GM19468 (cell line): ENCODE data around the gene CDK1.

ENCODE experiments used
- ATAC-seq: cut with Tn5 transposase; IDR thresholded peaks from one replicate; pipeline ENCODE4 v1.9.1; 2021; ENCODE audit warnings: mild to moderate bottlenecking, moderate library complexity, moderate number of reproducible peaks; ENCODE audit not compliant: unreplicated experiment; ENCODE audit errors: extremely low read depth

CDK1 gene

DNA sequence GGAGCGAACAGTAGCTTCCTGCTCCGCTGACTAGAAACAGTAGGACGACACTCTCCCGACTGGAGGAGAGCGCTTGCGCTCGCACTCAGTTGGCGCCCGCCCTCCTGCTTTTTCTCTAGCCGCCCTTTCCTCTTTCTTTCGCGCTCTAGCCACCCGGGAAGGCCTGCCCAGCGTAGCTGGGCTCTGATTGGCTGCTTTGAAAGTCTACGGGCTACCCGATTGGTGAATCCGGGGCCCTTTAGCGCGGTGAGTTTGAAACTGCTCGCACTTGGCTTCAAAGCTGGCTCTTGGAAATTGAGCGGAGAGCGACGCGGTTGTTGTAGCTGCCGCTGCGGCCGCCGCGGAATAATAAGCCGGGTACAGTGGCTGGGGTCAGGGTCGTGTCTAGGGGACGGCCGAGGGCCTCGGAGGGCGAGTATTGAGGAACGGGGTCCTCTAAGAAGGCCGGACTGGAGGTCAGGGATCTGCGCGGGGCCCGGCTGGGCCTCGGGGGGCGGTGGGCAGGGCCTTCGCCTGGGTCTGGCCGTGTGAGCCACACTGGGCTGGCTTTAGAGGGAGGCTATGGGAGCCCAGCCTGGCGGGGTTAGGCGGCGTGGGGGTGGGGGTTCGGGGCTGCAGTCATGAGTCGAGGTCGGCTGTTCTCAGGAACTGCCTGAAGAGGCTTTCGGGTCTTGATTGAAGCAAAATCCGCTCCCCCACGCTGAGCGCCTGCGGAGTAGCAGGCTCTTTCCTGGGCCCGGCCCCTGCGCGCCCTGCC lies at the start of gene CDK1:
Gene CDK1 (plus strand): TSS at position 265 of the 757 bp plus-strand sequence. CDS start 1,688 bp downstream, outside the sequence.
- ATAC-seq = peak; percentile 98

DNA sequence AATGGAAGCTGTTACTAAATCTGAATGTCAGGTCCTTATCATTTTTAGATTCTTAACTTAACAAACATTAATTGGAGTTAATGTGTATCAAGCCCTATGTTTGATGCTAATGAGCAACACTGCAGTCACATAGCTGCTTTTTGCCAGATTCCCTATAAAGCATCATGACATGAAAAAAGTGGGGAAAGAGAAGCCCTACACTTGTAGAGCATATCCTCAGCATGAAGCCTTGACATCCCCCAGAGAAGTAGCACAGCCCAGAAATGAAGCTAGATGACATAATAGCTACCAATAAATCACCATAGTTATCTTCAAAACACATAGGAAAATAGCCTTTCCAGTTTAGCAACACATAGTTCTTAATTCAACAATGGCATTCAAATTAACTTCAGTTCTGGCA lies 49.2 kb upstream of the CDK1 start:
- ATAC-seq = no peak

DNA sequence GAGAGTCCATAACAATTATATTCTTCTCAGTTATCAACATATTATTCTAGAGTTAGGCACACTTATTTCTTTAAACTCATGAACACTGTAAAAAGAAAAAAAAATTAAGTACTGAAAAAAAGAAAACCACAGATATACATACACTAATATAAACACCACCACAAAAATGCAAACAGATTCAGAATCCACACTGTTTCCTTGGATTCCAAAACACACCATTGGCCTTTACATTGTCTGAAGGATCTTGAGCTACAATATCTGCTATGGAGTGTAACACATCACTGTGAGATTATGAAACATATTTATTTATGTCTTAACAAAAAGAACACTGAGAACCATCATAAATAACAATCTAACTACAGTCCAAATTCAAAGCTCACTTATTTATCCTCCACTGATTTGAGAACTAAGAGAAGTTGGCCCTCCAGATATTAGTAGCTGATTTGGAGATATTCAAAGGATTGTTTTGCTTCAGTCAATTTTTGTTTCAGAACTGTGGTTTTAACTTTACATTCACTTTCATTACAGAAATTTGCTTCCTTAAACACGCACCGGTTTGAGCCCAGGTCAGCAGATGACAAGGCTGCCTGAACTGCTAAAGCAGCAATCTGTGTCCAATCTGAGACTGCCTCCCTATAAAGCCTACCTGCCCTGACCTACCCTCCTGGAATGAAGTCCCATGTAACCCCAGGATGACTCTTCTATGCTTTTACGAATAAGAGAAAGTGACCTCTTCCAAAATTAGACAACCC lies 47.0 kb upstream of the CDK1 start:
- peak; percentile 66 for ATAC-seq

DNA sequence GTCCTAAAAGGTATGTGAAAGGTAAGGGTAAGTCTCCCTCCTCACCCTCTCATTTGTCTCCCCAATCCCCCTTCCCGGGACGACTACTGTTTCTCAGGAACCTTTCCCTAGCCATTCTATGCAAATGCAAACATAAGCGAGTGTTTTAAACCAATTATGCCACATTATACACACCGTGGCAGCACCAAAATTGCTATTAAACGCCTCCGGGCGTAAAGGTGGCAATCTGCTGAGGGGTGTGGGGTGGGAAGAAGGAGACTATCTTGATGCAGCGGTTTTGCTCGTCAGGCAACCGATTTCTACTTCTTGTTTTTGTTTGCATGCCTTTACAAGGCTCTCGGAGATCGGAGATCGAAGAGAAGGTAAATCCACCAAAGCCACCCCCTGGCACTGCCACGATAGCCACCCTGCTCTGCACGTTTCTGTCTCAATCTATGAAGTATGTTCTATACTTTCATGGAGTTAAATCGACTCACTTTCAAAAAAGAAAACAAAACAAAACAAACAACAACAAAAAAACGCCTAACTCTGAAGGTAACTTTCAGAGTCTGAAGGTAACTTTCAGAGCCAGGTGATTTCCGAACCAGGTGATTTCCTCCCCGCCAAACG lies 46.0 kb upstream of the CDK1 start:
- no peak for ATAC-seq

DNA sequence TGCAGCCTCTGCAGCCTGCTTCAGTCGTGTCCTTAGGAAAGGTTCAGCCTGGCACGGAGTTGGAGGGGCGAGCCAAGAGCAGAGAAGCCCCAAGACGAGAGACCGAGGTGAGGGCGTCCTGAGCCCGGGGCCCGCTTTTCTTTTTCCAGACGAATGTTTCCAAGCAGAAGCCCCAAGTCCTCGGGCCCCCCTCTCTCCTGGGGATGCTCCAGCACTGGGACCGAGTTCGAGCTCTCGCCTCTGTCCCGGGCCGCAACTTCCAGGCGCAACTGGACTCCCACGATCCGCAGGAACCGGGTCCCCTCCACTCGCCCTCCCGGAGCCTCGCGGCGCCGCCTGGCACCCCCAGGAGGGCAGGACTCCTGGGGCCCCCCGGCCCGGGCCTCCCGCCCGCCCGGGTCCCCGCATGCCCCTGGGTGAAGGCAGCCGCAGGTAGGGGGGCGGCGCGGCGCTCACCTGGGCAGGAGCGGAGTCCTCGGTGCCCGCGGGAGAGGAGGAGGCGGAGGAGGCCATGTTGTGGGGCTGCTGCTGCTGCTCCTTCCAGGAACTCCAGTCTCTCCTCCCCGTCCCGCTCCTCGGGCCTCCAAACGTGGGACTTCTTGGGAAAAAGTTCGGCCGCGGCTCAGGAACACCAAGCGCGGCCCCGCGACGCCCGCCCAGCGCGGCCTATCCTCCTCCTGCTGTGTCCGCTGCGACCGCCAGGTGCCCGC lies 45.3 kb upstream of the CDK1 start:
- peak; percentile 29 for ATAC-seq

DNA sequence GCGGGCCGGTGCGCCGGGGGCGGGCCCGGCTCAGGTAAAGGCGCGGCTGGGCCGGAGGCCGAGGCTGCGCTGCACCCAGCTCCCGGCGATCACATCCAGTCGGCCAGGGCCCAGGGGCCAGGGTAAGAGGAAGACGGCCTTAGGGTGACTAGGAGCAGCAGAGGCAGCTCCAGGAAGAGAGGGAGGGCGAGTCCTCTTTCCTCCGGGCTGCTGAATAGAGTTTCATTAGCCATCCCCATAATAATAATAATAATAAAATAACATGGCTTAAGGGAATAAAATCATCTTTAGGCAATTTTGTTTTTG lies 44.8 kb upstream of the CDK1 start:
- no peak for ATAC-seq

DNA sequence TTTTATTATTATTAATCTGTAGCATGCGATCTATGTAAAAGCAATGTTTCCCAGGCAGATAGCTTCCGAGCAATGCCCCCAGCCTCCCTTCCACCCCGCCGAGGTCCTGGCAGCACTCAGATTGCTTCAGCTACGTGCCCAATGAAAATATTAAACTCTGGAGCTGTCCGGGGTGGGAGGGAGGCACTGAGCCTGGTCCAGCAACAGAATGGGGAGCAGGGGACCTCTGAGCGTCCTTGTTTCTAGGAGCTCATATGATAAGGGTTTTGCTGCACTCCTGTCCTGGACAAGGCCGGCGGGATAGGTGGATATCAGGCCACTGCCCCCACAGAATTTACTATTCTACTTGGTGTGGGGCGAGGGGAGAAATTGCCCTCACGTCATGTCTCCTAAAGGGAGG lies 44.5 kb upstream of the CDK1 start:
- ATAC-seq = no peak

DNA sequence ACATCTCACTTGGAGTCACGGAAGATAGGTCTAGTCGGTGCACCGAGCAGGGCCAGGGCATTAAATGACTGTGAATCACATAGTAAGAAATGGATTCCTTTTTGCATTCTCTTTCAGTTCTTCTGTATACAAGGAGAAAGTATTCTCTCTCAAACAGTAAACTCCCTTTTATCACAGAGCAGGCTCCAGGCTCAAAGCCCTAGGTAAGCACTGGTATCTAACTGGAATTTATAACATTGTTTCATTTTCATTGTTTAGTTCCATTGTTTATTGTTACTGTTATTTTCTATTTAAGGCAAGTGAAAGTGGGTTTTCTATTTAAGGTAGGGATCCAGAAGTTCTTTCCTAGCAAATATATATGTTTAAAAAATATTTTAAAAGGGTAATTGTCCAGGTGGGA lies 44.1 kb upstream of the CDK1 start:
- ATAC-seq = no peak

DNA sequence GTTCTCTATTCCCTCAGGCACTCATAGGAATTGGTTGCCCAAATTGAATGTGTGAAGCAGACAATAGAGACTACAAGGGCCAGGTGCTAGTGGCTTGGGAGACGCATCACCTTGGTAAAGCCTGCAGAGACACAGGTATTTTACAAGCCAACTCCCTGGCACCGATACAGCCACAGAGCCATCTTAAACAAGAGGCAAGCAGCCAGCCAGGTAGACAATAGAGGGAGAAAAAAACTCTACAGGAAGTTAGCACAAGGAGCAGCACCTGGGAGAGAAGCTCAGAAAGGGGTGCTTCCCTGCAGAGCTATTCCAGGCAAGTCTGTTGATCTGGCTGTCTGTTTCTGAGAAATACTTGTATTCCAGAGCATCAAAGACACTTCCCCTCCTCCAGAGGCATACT lies 43.0 kb upstream of the CDK1 start:
- no peak for ATAC-seq

DNA sequence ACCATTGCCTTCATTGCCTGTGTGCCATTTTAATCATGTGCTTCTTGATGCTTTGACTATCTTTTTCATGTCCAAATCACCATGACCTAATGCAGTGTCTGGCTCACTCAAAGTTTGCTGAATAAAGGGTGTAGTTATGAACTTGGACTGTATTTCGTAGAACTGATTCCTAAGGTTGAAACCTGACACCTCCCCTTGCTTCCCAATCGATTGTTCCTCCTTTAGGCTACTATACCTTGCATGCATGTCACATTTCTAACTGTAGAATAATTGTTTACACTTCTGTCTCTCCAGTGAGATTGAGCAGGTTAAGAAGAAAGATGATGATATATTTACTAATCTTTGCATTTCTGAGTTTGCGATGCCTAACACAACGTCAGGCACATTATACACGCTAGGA lies 41.0 kb upstream of the CDK1 start:
- ATAC-seq = no peak

DNA sequence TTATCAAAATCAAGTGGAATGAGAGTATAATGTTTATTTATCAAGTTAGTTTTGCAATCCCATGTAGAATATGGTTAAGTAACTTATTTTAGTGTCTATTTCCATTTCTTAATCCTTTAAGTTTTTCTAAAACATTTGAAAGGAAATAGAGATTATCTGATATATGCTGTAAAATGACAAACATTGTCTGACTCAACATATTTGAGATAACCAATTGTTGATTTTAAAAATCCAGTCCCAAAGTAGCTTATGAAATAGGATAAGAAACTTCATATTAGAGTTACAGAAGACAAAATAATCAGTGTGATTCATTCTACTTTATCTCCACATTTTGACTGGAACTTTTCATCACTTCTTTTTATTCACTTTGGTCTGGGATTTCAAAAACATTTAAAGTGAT lies 38.7 kb upstream of the CDK1 start:
- no peak for ATAC-seq

DNA sequence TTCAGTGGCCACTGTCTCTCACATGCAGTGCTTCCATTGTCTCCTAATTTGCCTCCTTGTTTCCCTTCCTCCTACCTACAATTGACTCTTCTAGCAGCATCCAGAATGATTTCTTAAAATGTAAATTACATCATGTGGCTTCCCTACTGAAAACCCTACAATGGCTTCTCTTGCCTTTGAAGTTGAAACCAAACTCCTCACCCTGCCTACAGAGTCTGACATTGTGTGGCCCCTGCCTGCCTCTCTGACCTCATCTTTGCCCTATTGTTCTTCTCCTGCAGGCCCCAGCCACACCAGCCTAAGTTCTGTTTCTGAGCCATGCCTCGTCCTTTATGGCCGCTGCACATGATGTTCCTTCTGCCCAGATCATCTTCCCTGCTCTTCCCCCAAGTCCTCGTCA lies 35.8 kb upstream of the CDK1 start:
- ATAC-seq = no peak

DNA sequence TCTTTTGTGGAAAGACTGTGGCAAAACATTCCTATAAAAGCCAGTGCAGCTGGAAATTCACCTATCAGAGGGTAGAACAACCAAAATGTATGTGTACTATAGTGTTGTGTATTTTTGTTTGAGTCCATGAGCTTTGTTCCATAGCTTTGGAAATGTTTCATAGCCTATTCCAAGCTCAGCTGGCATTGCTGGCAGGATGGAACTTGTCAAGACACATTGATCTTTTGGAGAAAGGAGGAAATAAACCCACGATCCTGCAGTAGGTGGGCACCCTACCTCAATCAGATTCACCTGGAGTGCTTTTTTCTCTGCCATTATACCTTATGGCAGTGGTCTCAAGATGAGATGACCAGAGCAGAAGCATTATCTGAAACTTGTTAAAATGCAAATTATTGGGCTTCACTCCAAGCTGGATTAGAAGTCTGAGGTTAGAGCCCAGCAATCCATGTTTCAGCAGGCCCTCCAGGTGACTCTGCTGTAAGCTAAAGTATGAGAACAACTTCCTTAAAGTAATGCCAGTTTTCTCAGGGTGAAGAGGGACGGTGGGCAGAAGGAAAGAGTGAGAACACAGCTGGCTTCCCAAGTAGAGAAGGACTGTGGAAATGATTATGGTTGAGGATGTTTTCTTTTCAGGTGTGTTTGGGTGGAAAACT lies 30.3 kb upstream of the CDK1 start:
- no peak for ATAC-seq

DNA sequence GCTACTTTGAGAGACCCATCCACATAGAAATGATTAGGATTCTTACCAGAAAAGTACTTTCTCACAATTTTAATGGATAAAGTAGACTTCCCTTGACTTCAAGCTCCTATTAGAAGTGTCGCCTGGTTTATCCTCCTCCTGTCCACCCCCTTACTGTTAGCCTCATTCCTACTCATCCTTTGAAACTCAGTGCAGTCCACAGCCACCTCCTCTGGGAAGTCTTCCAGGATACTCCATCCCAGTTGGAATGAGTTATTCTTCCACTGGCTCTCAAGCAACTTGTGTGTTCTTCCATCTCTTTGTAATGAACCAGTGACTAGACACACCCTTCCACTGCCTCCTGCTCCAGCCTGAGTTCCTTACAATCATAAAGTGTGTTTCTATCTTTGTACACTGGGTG lies 25.1 kb upstream of the CDK1 start:
- no peak for ATAC-seq

DNA sequence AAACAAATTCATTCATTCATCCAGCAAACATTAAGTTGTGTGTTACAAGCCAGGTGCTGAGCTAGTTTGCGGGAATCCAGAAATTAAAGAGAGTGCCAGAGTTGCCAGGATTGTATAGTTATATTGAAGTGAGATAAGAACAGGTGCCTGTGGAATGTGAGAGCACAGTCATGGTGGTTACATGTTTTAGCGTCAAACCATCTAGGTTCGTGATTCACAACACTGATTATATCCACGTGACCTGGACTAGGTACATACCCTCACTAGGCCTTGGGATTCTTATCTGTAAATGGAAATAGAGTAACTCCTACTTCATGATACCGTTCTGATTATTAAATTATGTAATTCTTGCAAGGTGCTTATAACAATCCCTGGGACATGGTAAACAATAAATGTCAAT lies 24.5 kb upstream of the CDK1 start:
- ATAC-seq = no peak

DNA sequence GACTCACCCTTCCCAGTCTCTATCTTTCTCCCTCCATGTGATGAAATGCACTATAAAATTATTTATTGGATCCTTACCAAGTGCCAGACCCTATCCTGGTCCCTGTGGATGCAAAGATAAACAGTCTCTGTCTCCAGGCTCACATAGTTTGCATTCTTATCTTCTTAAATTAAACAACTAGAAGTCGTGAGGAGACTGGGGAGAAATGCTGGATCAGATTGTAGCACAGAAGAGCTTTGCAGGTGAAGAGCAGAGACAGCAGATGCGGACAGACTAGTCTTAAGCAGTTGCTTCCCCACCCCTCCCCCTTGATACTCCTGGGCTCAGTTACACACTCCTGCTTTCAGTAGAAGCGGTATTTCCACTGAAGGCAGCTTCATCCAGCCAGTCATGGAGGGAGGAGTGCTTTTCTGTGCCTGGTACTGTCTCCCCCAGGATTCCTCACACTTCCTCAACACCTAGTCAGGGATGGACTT lies 20.8 kb upstream of the CDK1 start:
- ATAC-seq = no peak

DNA sequence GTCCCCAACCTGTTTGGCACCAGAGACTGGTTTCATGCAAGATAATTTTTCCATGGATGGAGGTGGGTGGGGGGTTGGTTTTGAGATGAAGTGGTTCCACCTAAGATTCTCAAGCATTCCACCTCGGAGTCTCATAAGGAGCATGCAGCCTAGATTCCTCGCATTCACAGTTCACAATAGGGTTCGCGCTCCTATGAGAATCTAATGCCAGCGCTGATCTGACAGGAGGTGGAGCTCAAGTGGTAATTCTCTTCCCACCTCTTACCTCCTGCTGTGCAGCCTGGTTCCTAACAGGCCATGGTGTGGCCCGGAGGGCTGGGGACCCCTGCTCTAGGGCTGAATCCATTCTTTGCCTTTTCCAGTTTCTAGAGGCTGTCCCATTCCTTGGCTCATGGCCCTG lies 19.1 kb upstream of the CDK1 start:
- ATAC-seq = no peak

DNA sequence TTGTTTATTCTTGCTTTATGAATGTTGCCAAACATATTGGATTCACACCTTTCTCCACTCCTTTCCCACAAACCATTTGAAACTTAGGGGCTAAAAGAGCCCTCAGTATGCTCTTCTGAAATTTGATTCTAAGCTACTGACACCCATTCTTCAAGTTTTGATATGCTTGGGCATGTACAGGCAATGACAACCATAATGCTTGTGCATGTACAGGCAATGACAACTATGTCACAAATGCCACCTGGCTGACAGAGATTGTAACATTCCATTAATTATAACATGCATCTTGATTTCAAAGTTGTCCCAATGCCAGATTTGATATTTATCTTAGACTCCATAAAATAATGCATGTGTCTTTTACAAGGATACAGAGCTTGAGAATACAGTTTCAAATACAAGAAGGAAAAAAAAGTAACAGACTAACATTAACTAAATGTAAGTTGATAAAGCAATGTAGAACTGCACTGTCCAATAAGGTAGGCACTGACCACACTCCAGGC lies 17.5 kb upstream of the CDK1 start:
- ATAC-seq = no peak

DNA sequence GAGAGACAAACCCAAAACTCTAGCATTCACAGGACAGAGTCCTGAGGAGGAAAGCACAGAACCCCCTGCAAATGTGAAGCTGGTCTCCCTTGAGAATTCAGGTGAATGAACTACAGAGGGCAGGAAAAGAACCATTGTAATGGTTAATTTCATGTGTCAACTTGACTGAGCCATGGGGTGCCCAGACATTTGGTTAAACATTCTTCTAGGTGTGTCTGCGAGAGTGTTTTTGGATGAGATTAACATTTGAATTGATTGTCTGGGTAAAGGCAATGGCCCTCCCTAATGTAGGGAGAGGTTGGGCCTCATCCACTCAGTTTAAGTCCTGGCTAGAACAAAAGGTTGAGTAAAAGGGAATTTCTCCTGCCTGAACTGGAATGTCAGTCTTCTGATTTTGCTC lies 15.7 kb upstream of the CDK1 start:
- no peak for ATAC-seq

DNA sequence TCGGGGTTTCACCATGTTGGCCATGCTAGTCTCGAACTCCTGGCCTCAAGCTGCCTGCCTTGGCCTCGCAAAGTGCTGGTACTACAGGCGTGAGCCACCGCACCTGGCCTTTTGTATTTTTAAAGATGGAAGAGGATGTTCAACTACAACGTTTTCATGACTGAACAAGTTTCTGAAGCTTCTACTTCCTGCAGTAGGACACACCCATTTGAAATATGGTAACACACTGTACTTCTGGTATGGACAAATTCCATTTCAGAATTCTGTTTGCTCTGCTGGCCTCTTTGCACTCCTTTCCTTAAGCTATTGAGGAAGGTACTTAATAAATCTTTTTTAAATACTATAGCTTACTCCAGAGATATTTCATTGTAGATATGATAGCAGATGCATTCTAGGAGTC lies 10.9 kb upstream of the CDK1 start:
- no peak for ATAC-seq
